IMR-90 (cell line): Measurements from ENCODE around the gene WDR91. TPM values are rescaled to one million over a fixed set of nuclear protein-coding genes. Genes with fewer than 3 reads are reported as not detected.

Experiments used
- ATAC-seq: fragments of 200-7000 bp; cut with Tn5 transposase; 2 replicates; pipeline ENCODE4 v1.9.1; 2020; ENCODE audit warnings: low read depth, mild to moderate bottlenecking, moderate library complexity
- BruUV-seq: library from RNA; stranded (reverse); fragments of 400-500 nt; replicated peaks from 2 replicates; lab custom pipeline; 2021; lab: Mats Ljungman, UMichigan
- CTCF ChIA-PET: fragments of 300-600 bp; formaldehyde crosslinking; extraction: SDS; loops from one replicate; lab custom pipeline; 2021; ENCODE audit warnings: antibody characterized with exemption; lab: Yijun Ruan, JAX
- POLR2A ChIA-PET: fragments of 300-600 bp; sonication (Branson Sonifier 250); formaldehyde crosslinking; loops from one replicate; lab custom pipeline; 2022; ENCODE audit warnings: antibody characterized with exemption; ENCODE audit not compliant: unreplicated experiment; lab: Charles Lee
- DNase-seq: peaks from one replicate; pipeline ENCODE4 v3.0.0; 2013
- H2AFZ ChIP-seq: replicated peaks from 2 replicates; pipeline ENCODE3; 2013; ENCODE audit warnings: low read length, mild to moderate bottlenecking; ENCODE audit not compliant: poor library complexity
- H2AK5ac ChIP-seq: 2 replicates; pipeline ENCODE4 v1.6.1; 2013; ENCODE audit warnings: low read depth, low read length, inconsistent platforms
- H2AK9ac ChIP-seq: replicated peaks from 2 replicates; pipeline ENCODE3; 2013; ENCODE audit warnings: mild to moderate bottlenecking, low read depth, low read length, moderate library complexity; ENCODE audit not compliant: poor library complexity
- H2BK120ac ChIP-seq: 2 replicates; pipeline ENCODE4 v1.6.1; 2013; ENCODE audit warnings: low read depth, low read length, inconsistent platforms
- H2BK15ac ChIP-seq: 3 replicates; pipeline ENCODE4 v1.6.1; 2013; ENCODE audit warnings: low read depth, low read length, inconsistent platforms
- H2BK20ac ChIP-seq: 2 replicates; pipeline ENCODE4 v1.6.1; 2013; ENCODE audit warnings: low read depth, mild to moderate bottlenecking, inconsistent platforms, low read length, moderate library complexity
- H2BK5ac ChIP-seq: 2 replicates; pipeline ENCODE4 v1.6.1; 2013; ENCODE audit warnings: mild to moderate bottlenecking, low read depth, low read length, inconsistent platforms; ENCODE audit not compliant: poor library complexity, severe bottlenecking
- H3K14ac ChIP-seq: replicated peaks from 2 replicates; pipeline ENCODE4 v1.6.1; 2013; ENCODE audit warnings: low read depth, low read length, inconsistent platforms
- H3K18ac ChIP-seq: 2 replicates; pipeline ENCODE4 v1.6.1; 2013; ENCODE audit warnings: low read depth, low read length, control low read depth
- H3K23ac ChIP-seq: 2 replicates; pipeline ENCODE4 v1.6.1; 2013; ENCODE audit warnings: low read depth, low read length, inconsistent platforms
- H3K27ac ChIP-seq: 2 replicates; pipeline ENCODE4 v1.5.1; 2013; ENCODE audit warnings: mild to moderate bottlenecking, control low read depth, low read length; ENCODE audit not compliant: insufficient read depth
- H3K27me3 ChIP-seq: 2 replicates; pipeline ENCODE4 v1.6.1; 2013; ENCODE audit warnings: low read length; ENCODE audit not compliant: control insufficient read depth, insufficient read depth
- H3K36me3 ChIP-seq: 2 replicates; pipeline ENCODE4 v1.6.1; 2013; ENCODE audit warnings: low read length, mixed read lengths; ENCODE audit not compliant: control insufficient read depth, insufficient read depth
- H3K4ac ChIP-seq: 2 replicates; pipeline ENCODE4 v1.6.1; 2013; ENCODE audit warnings: low read depth, low read length, inconsistent platforms
- H3K4me1 ChIP-seq: 2 replicates; pipeline ENCODE4 v1.6.1; 2013; ENCODE audit warnings: low read length, mixed read lengths; ENCODE audit not compliant: control insufficient read depth, insufficient read depth
- H3K4me2 ChIP-seq: 2 replicates; pipeline ENCODE4 v1.6.1; 2013; ENCODE audit warnings: low read depth, mild to moderate bottlenecking, control low read depth, low read length, moderate library complexity
- H3K4me3 ChIP-seq: 2 replicates; pipeline ENCODE4 v1.5.1; 2013; ENCODE audit warnings: low read depth, mild to moderate bottlenecking, control low read depth, low read length, moderate library complexity; ENCODE audit not compliant: insufficient read depth
- H3K56ac ChIP-seq: 2 replicates; pipeline ENCODE4 v1.6.1; 2013; ENCODE audit warnings: low read length, inconsistent platforms; ENCODE audit not compliant: insufficient read depth; ENCODE audit errors: extremely low read depth
- H3K79me1 ChIP-seq, 2 experiments: 2 replicates each; pipeline ENCODE4 v1.6.1; 2013; ENCODE audit warnings: low read length in 2 of 2, inconsistent platforms in 1 of 2, low read depth in 1 of 2
- H3K9ac ChIP-seq: 2 replicates; pipeline ENCODE4 v1.6.1; 2013; ENCODE audit warnings: low read depth, low read length, control low read depth
- H3K9me1 ChIP-seq: 2 replicates; pipeline ENCODE4 v1.6.1; 2013; ENCODE audit warnings: low read length, inconsistent platforms; ENCODE audit not compliant: insufficient read depth
- H3K9me3 ChIP-seq: 2 replicates; pipeline ENCODE4 v1.6.1; 2013; ENCODE audit warnings: low read length; ENCODE audit not compliant: control insufficient read depth, insufficient read depth
- H4K20me1 ChIP-seq: 2 replicates; pipeline ENCODE4 v1.6.1; 2013; ENCODE audit warnings: low read length, inconsistent platforms; ENCODE audit not compliant: insufficient read depth
- H4K5ac ChIP-seq: 2 replicates; pipeline ENCODE4 v1.6.1; 2013; ENCODE audit warnings: mild to moderate bottlenecking, low read depth, low read length, control low read depth
- H4K8ac ChIP-seq, 2 experiments: 2 replicates each; pipeline ENCODE4 v1.6.1; 2013; ENCODE audit warnings: low read depth in 2 of 2, low read length in 2 of 2, control low read depth in 1 of 2, inconsistent platforms in 1 of 2
- H4K91ac ChIP-seq: 2 replicates; pipeline ENCODE4 v1.6.1; 2013; ENCODE audit warnings: low read depth, low read length, inconsistent platforms; ENCODE audit not compliant: insufficient read depth
- CEBPB ChIP-seq: IDR thresholded peaks from 2 replicates; pipeline ENCODE4 v1.6.1; 2012; ENCODE audit warnings: low read depth, low read length, improper control_type of control experiment
- ELK1 ChIP-seq: fragments of 150-350 bp; IDR thresholded peaks from 2 replicates; pipeline ENCODE4 v1.6.1; 2016; ENCODE audit warnings: low read depth, mild to moderate bottlenecking, low read length, moderate library complexity, borderline replicate concordance
- FOS ChIP-seq: fragments of 150-350 bp; IDR thresholded peaks from 2 replicates; pipeline ENCODE4 v1.6.1; 2016; ENCODE audit warnings: low read depth, low read length
- MAZ ChIP-seq: IDR thresholded peaks from 2 replicates; pipeline ENCODE4 v1.6.1; 2012; ENCODE audit warnings: low read depth, mild to moderate bottlenecking, low read length, improper control_type of control experiment, moderate library complexity, borderline replicate concordance
- MXI1 ChIP-seq: IDR thresholded peaks from 2 replicates; pipeline ENCODE4 v1.6.1; 2012; ENCODE audit warnings: low read depth, mild to moderate bottlenecking, low read length, moderate library complexity, borderline replicate concordance
- RAD21 ChIP-seq: IDR thresholded peaks from 2 replicates; pipeline ENCODE4 v1.6.1; 2012; ENCODE audit warnings: low read length, improper control_type of control experiment
- RCOR1 ChIP-seq: IDR thresholded peaks from 2 replicates; pipeline ENCODE4 v1.6.1; 2012; ENCODE audit warnings: mild to moderate bottlenecking, low read length, improper control_type of control experiment; ENCODE audit not compliant: insufficient replicate concordance
- WGBS, 2 experiments: methylation state at CpG; one replicate each; pipeline versions ENCODE4 v1.1.5 to v1.1.7; 2013; ENCODE audit warnings: missing lambda C conversion rate in 2 of 2; ENCODE audit not compliant: insufficient read length in 1 of 2; ENCODE audit errors: extremely low coverage in 2 of 2; 5-methylcytosine and 5-hydroxymethylcytosine counted together
- dilution Hi-C: fragments of 300-500 bp; cut with HindIII; formaldehyde crosslinking; loops from one replicate; pipeline ENCODE4 v1.14.3; 2018; ENCODE audit warnings: low sequenced_read_pairs; ENCODE audit not compliant: unreplicated experiment
- in situ Hi-C: fragments of 300-500 bp; cut with MboI; formaldehyde crosslinking; loops from 3 replicates; pipeline ENCODE4 v1.14.3; 2019; ENCODE audit warnings: low sequenced_read_pairs, inconsistent platforms, mixed read lengths
- intact Hi-C: fragments of 100-400 bp; cut with micrococcal nuclease; formaldehyde crosslinking; loops from 2 replicates; pipeline ENCODE4 v1.10.0; 2022
- polyA plus RNA-seq, 3 experiments: library from polyadenylated mRNA; depleted of rRNA; stranded (reverse); fragments of >200 nt; gene quantifications; 2 replicates each; pipeline ENCODE4 v1.2.3, GENCODE V29; 2012; ENCODE audit warnings: low replicate concordance in 1 of 3
- total RNA-seq: library from RNA; depleted of rRNA; stranded (reverse); fragments of >200 nt; gene quantifications from 2 replicates; pipeline ENCODE4 v1.2.3, GENCODE V29; 2012

The WDR91 gene
- total and polyA plus RNA-seq, 2 of the 4 experiments (the other 2 are of a cell fraction) = 5.2 to 10.3 TPM

GRCh38 chr7:135165862-135166261, 45.5 kb downstream of the WDR91 start:
- Histone ChIP-seq H3K27me3 (no peaks in the 10 kb centered on the region), H3K9me1 (peaks cover 22% of the 10 kb centered on the region), H4K8ac (no peak overlapping the region), H3K4me2 (no peak overlapping the region), H2BK15ac (no peak overlapping the region), H4K5ac (no peak overlapping the region), H2BK120ac (no peak overlapping the region), H4K91ac (no peak overlapping the region), H2BK5ac (no peak overlapping the region), H3K56ac (no peak overlapping the region), H2AK5ac (no peak overlapping the region), H2AFZ (no peak overlapping the region), H3K23ac (no peak overlapping the region), H3K14ac (no peak overlapping the region), H3K36me3 (peaks cover 42% of the 10 kb centered on the region), H4K20me1 (0 out of 2 replicates have a peak, but pooled peaks cover 4% of the 10 kb centered on the region), H3K79me1 (peaks cover 30 to 60% of the 10 kb centered on the region in 2 experiments), H3K4ac (no peak overlapping the region), H3K9ac (no peak overlapping the region), H3K18ac (no peak overlapping the region), H3K4me1 (peaks cover 15% of the 10 kb centered on the region), H3K27ac (no peak overlapping the region), H3K9me3 (no peaks in the 10 kb centered on the region), H2BK20ac (no peak overlapping the region), H3K4me3 (no peak overlapping the region), H2AK9ac (no peak overlapping the region)
- in situ Hi-C loops (loop anchor here (10.0 kb wide), 2 partner anchors 181 to 481 kb away; partner anchors contain the start of gene AGBL3), dilution Hi-C loops (no loop called here), intact Hi-C loops (no loop called here)
- DNase-seq (no peak), ATAC-seq (no peak)
- TF ChIP-seq FOS (no peak), ELK1 (no peak), RAD21 (no peak), RCOR1 (no peak), MXI1 (no peak), CEBPB (no peak), MAZ (no peak)
- BruUV-seq = no TSS peak
- WGBS, 2 experiments = 83% methylated on average over 2 of the region's 4 CpGs; no CpG with 5 or more reads in 1 of the 2 experiments
- CTCF ChIA-PET = no interaction called here
- POLR2A ChIA-PET = no interaction called here
